Measurements from ENCODE around the gene DPM3. TPM values are rescaled to one million over a fixed set of nuclear protein-coding genes. Genes with fewer than 3 reads are reported as not detected.

Gene DPM3
- total and polyA plus RNA-seq, 2 of the 13 experiments (the other 11 are each of a cell fraction or from before 2014, with no cell fraction given): 23.2 to 53.4 TPM

GRCh38 chr1:155135415-155136028 is 4.8 kb downstream of the DPM3 start, which contains the start of gene SLC50A1 (continued):
- TF ChIP-seq ZBTB46 (CRISPR knock-in tag; IDR thresholded peaks at IDR 0.05; ENCODE audit: borderline replicate concordance) (peak; percentile 89; the same call in 1 of the 2 replicates), ZNF343 (CRISPR knock-in tag; IDR thresholded peaks at IDR 0.05) (peak; percentile 73; the same call in 1 of the 2 replicates), POLR2AphosphoS2 (IDR thresholded peaks at IDR 0.05; ENCODE audit: low read depth, low read length) (peak; percentile 72), ZNF354B (CRISPR knock-in tag; IDR thresholded peaks at IDR 0.05) (no peak), ZIK1 (CRISPR knock-in tag; IDR thresholded peaks at IDR 0.05; ENCODE audit: borderline replicate concordance, low read depth) (0 out of 2 replicates have a peak, but pooled peaks have one; percentile 10), ATF6 (CRISPR knock-in tag; conservative IDR thresholded peaks at IDR 0.05) (no peak), ZBTB2 (CRISPR knock-in tag; IDR thresholded peaks at IDR 0.05; ENCODE audit: low read depth) (no peak; the same call in 1 of the 2 replicates), KLF11 (CRISPR knock-in tag; IDR thresholded peaks at IDR 0.05) (peak; percentile 75; the same call in 1 of the 2 replicates), SIX4 (CRISPR knock-in tag; IDR thresholded peaks at IDR 0.05) (no peak), TOE1 (CRISPR knock-in tag; IDR thresholded peaks at IDR 0.05) (no peak), NR3C1 (CRISPR knock-in tag; IDR thresholded peaks at IDR 0.05) (no peak), PRDM15 (CRISPR knock-in tag; IDR thresholded peaks at IDR 0.05) (peak; percentile 82; the same call in 1 of the 2 replicates), POLR2AphosphoS5 (IDR thresholded peaks at IDR 0.05; ENCODE audit: low read depth, low read length) (peak; percentile 74)
